Mesenchymal stem cell (in vitro differentiated cells and primary cell): ENCODE data around the gene MPPE1. TPM values are rescaled to one million over a fixed set of nuclear protein-coding genes. Genes with fewer than 3 reads are reported as not detected.
A peak's percentile ranks its signal among the peaks of the same experiment; 100 is the strongest.

Source experiments
- DNase-seq: peaks from one replicate; pipeline ENCODE4 v3.0.0-alpha.2; 2013
- H2AFZ ChIP-seq: one replicate; pipeline ENCODE4 v1.6.1; 2013; ENCODE audit warnings: low read depth, mild to moderate bottlenecking, control low read depth, inconsistent platforms, low read length, moderate library complexity
- H2AK5ac ChIP-seq: 2 replicates; pipeline ENCODE4 v1.6.1; 2013; ENCODE audit warnings: low read length, moderate library complexity, mild to moderate bottlenecking, inconsistent platforms; ENCODE audit not compliant: severe bottlenecking
- H2BK120ac ChIP-seq: one replicate; pipeline ENCODE4 v1.6.1; 2013; ENCODE audit warnings: low read depth, mild to moderate bottlenecking, inconsistent platforms, low read length, moderate library complexity
- H2BK12ac ChIP-seq, 2 experiments: one replicate each; pipeline ENCODE4 v1.6.1; 2013; ENCODE audit warnings: inconsistent platforms in 2 of 2, low read length in 2 of 2, mild to moderate bottlenecking in 2 of 2, moderate library complexity in 2 of 2, control low read depth in 1 of 2
- H2BK15ac ChIP-seq: one replicate; pipeline ENCODE4 v1.6.1; 2013; ENCODE audit warnings: mild to moderate bottlenecking, low read depth, inconsistent platforms; ENCODE audit not compliant: poor library complexity, severe bottlenecking
- H2BK5ac ChIP-seq: 2 replicates; pipeline ENCODE4 v1.6.1; 2013; ENCODE audit warnings: low read depth, mild to moderate bottlenecking, low read length, control low read depth, inconsistent platforms; ENCODE audit not compliant: poor library complexity, severe bottlenecking
- H3K14ac ChIP-seq, 2 experiments: one replicate each; pipeline ENCODE4 v1.6.1; 2013; ENCODE audit warnings: inconsistent platforms in 2 of 2, low read length in 2 of 2, control low read depth in 1 of 2, mild to moderate bottlenecking in 1 of 2, moderate library complexity in 1 of 2
- H3K18ac ChIP-seq, 2 experiments: one replicate each; pipeline ENCODE4 v1.6.1; 2013; ENCODE audit warnings: inconsistent platforms in 2 of 2, low read length in 2 of 2, control low read depth in 1 of 2, low read depth in 1 of 2, mild to moderate bottlenecking in 1 of 2
- H3K23ac ChIP-seq, 2 experiments: one replicate each; pipeline ENCODE4 v1.6.1; 2013; ENCODE audit warnings: inconsistent platforms in 2 of 2, low read length in 2 of 2, mild to moderate bottlenecking in 2 of 2, moderate library complexity in 2 of 2, control low read depth in 1 of 2
- H3K27ac ChIP-seq: 2 replicates; pipeline ENCODE4 v1.5.1; 2013; ENCODE audit warnings: mild to moderate bottlenecking, moderate library complexity, low read length, control low read depth, inconsistent platforms; ENCODE audit not compliant: poor library complexity, severe bottlenecking
- H3K27me3 ChIP-seq, 2 experiments: 2 replicates each; pipeline versions ENCODE4 v1.6.1 to v1.7.0; 2013; ENCODE audit warnings: low read length in 2 of 2, mild to moderate bottlenecking in 2 of 2, moderate library complexity in 2 of 2, control low read depth in 1 of 2, inconsistent platforms in 1 of 2; ENCODE audit not compliant: control insufficient read depth in 1 of 2, insufficient read depth in 1 of 2
- H3K36me3 ChIP-seq, 2 experiments: 2 replicates each; pipeline versions ENCODE4 v1.6.1 to v1.7.0; 2013; ENCODE audit warnings: low read length in 2 of 2, control low read depth in 1 of 2, inconsistent platforms in 1 of 2, low read depth in 1 of 2, mild to moderate bottlenecking in 1 of 2; ENCODE audit not compliant: insufficient read depth in 2 of 2, control insufficient read depth in 1 of 2
- H3K4ac ChIP-seq, 2 experiments: one replicate each; pipeline ENCODE4 v1.6.1; 2013; ENCODE audit warnings: inconsistent platforms in 2 of 2, low read length in 2 of 2, mild to moderate bottlenecking in 2 of 2, moderate library complexity in 2 of 2, control low read depth in 1 of 2, low read depth in 1 of 2
- H3K4me1 ChIP-seq: 2 replicates; pipeline ENCODE4 v1.6.1; 2013; ENCODE audit warnings: low read depth, low read length, control low read depth; ENCODE audit not compliant: control insufficient read depth, insufficient read depth
- H3K4me2 ChIP-seq: 2 replicates; pipeline ENCODE4 v1.6.1; 2013; ENCODE audit warnings: low read length, mild to moderate bottlenecking, inconsistent platforms; ENCODE audit not compliant: poor library complexity, severe bottlenecking
- H3K4me3 ChIP-seq, 2 experiments: 2 replicates each; pipeline versions ENCODE4 v1.5.1 to v1.7.0; 2013; ENCODE audit warnings: low read length in 2 of 2, mild to moderate bottlenecking in 2 of 2, control low read depth in 1 of 2, low read depth in 1 of 2; ENCODE audit not compliant: insufficient read depth in 1 of 2
- H3K79me1 ChIP-seq: replicated peaks from 2 replicates; pipeline ENCODE4 v1.6.1; 2013; ENCODE audit warnings: mild to moderate bottlenecking, control low read depth, low read length, inconsistent platforms; ENCODE audit not compliant: poor library complexity, severe bottlenecking
- H3K9ac ChIP-seq: 2 replicates; pipeline ENCODE4 v1.7.0; 2013; ENCODE audit warnings: mild to moderate bottlenecking, low read length, moderate library complexity
- H3K9me3 ChIP-seq: 2 replicates; pipeline ENCODE4 v1.7.0; 2013; ENCODE audit warnings: mild to moderate bottlenecking, low read length; ENCODE audit not compliant: control insufficient read depth
- H4K8ac ChIP-seq: one replicate; pipeline ENCODE4 v1.6.1; 2013; ENCODE audit warnings: inconsistent platforms, mild to moderate bottlenecking, low read length, moderate library complexity
- H4K91ac ChIP-seq: one replicate; pipeline ENCODE4 v1.6.1; 2013; ENCODE audit warnings: mild to moderate bottlenecking, low read length, inconsistent platforms
- WGBS: methylation state at CpG from one replicate; pipeline ENCODE4 v1.1.7; 2013; ENCODE audit warnings: mixed read lengths; 5-methylcytosine and 5-hydroxymethylcytosine counted together
- polyA plus RNA-seq, 2 experiments: library from polyadenylated mRNA; stranded (reverse); fragments of 200-250 nt; gene quantifications; one replicate each; pipeline ENCODE4 v1.2.3, GENCODE V29; 2013

MPPE1 gene, protein sequence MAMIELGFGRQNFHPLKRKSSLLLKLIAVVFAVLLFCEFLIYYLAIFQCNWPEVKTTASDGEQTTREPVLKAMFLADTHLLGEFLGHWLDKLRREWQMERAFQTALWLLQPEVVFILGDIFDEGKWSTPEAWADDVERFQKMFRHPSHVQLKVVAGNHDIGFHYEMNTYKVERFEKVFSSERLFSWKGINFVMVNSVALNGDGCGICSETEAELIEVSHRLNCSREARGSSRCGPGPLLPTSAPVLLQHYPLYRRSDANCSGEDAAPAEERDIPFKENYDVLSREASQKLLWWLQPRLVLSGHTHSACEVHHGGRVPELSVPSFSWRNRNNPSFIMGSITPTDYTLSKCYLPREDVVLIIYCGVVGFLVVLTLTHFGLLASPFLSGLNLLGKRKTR
- 20.5 TPM for polyA plus RNA-seq (2013, experiment 1 of 2)
- polyA plus RNA-seq (2013, experiment 2 of 2): 21.7 TPM

DNA sequence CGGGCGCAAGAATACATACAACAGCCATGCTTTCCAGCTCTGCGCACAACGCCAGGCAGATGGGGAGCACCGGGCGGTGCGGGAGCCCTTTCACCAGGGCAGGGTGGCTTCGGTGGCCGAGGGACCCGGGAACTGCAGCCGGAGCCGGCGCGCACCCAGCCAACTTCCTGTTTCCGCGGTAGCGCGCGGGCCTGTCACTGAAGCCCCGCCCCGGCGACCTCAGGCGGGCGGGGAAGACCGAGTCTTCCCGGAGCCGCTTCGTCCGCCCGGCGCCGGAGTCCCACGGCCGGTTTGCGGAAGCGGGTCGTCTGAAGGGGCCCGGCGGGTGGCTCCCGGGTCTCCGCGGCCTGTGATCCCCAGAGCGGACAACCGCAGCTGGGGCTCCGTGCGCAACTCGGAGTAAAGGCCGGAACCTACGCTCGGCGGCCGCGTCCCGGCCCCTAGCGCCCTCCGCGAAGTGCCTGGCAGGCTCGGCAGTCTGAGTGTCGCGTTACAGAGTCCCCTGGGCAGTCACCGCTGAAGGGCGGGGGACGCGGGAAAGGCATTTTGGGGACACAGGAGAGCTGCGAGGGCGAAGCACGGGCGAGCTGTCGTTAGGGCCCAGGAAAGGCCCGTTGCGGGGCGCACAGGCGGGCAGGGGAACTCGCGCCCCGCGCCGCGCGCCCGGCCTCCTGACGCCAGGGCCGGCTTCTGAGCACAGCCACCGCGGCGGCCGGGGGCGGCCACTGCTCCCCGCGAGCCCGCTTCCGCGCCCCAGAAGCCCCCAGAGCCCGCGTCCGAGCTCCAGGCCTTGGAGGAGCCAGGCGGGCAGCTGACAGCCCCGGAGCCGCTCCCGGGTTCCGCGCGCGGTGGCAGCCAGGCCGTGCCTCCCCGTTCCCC is at the start of gene MPPE1:
Gene MPPE1, minus strand, starts transcription at position 136 of the 879 bp plus-strand sequence. CDS start 11,053 bp downstream, outside the sequence.
- peak; percentile 89 for DNase-seq
- WGBS: under 1% methylated on average over 96 of the region's 106 CpGs
- Histone ChIP-seq H2BK12ac (no peak within 1 kb of the TSS), H3K27ac (peak within 1 kb of the TSS; percentile 71), H3K18ac (peak within 1 kb of the TSS; percentile 89 to 98), H3K4me2 (peak within 1 kb of the TSS; percentile 74), H3K79me1 (peaks cover 11% of the 10 kb centered on the region), H2BK15ac (peak within 1 kb of the TSS; percentile 83), H3K4ac (peak within 1 kb of the TSS; percentile 81 to 94), H2BK5ac (peak within 1 kb of the TSS; percentile 81), H3K9ac (peak within 1 kb of the TSS; percentile 94), H3K4me3 (peak within 1 kb of the TSS; percentile 89 to 91), H2AFZ (peak within 1 kb of the TSS; percentile 66), H2BK120ac (peak within 1 kb of the TSS; percentile 92), H4K91ac (peak within 1 kb of the TSS; percentile 77), H4K8ac (peak within 1 kb of the TSS; percentile 99), H3K14ac (peak within 1 kb of the TSS; percentile 44 to 89), H3K9me3 (no peaks in the 10 kb centered on the region), H3K4me1 (peaks cover 14% of the 10 kb centered on the region), H2AK5ac (no peak within 1 kb of the TSS), H3K36me3 (peaks cover 7 to 12% of the 10 kb centered on the region in 2 experiments), H3K27me3 (no peaks in the 10 kb centered on the region), H3K23ac (peak within 1 kb of the TSS in 1 of 2 experiments; percentile 48)

DNA sequence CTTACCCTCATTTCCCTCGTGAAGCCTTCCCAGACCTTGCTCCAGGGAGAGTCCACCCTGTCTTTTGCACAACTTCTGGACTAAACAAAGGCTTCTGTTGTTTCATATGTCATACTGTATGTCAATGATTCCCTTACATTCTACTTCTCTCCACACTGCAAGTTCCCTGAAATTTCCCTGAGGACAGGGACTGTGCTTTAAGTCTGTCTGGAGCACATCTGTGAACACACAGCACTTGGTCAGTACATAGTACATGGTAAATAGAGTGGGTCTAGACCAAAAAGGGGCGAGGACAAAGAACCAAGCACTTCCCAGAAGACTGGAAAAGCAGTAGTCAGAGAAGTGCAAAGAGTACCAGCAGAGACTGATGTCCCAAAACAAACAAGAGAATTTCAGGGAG is 49.5 kb upstream of the MPPE1 start:
- no peak overlapping the region for H2BK120ac ChIP-seq
- no peak overlapping the region for H4K91ac ChIP-seq
- no peak overlapping the region for H4K8ac ChIP-seq
- no peak overlapping the region for H2AFZ ChIP-seq
- H3K9me3 ChIP-seq: peaks cover 21% of the 10 kb centered on the region
- peaks cover 4% of the 10 kb centered on the region for H3K4me1 ChIP-seq
- H3K79me1 ChIP-seq: no peaks in the 10 kb centered on the region
- H3K23ac ChIP-seq: no peak overlapping the region
- WGBS: 88% methylated on average over 2 of the region's 2 CpGs
- H3K36me3 ChIP-seq: no peaks in the 10 kb centered on the region
- no peaks in the 10 kb centered on the region for H3K27me3 ChIP-seq
- no peak overlapping the region for H3K4me3 ChIP-seq
- no peak overlapping the region for H3K9ac ChIP-seq
- peak overlapping the region; percentile 53 for H2AK5ac ChIP-seq
- no peak for DNase-seq
- peak overlapping the region in 1 of 2 experiments; percentile 23 for H2BK12ac ChIP-seq
- H3K4me2 ChIP-seq: no peak overlapping the region
- H2BK5ac ChIP-seq: peak overlapping the region; percentile 38
- H3K14ac ChIP-seq: no peak overlapping the region
- H2BK15ac ChIP-seq: no peak overlapping the region
- H3K4ac ChIP-seq: no peak overlapping the region
- H3K27ac ChIP-seq: no peak overlapping the region
- H3K18ac ChIP-seq: no peak overlapping the region

DNA sequence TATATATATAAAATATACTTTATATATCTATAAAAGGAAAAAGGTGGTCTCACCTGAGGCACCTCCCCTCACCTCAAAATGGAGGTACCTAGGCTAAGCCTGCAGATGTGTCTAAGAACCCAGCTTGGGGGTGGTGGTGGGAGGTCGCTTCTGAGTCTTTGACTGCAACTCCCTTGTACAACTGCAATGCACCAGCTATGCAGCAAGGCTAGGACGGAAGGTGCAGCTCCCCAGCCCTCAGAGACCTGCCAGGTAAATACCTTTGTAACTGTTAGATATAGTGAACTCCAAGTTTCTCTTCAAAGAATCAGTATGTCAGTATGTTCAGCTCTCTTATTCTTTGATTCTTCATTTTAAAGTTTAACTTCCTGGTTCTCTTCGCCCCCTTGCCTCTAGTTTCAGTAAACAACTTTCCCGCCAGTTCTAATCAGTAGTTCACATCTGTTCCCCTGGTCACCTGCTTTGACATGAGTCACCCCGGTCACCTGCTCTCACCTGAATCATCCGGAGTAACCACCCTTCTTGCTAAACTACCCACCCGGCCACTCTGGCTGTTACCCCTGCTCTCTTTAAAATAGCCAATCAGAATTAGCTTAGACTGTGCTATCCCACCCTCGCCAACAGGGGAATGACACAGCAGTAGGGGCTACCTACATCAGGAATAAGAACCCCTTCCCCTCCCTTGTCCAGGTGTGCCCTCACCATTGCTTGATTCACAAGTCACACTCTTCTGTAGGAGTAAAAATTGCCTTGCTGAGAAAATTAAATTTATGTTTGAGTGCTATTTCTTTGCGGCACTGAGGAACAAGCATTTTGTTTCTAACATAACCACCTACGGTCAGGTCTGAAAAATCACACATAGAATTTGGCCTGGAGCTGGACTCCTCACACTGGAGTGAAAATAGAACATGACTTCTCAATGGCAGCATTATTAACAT is 48.5 kb upstream of the MPPE1 start:
- DNase-seq: no peak
- Histone ChIP-seq H3K4me1 (peaks cover 6% of the 10 kb centered on the region), H3K27me3 (no peaks in the 10 kb centered on the region), H2BK12ac (peak overlapping the region; percentile 1 to 63), H3K9me3 (peaks cover 21% of the 10 kb centered on the region), H4K91ac (no peak overlapping the region), H4K8ac (no peak overlapping the region), H3K79me1 (no peaks in the 10 kb centered on the region), H3K4me3 (peak overlapping the region in 1 of 2 experiments; percentile 17), H2BK120ac (no peak overlapping the region), H2AFZ (no peak overlapping the region), H3K36me3 (no peaks in the 10 kb centered on the region), H3K23ac (no peak overlapping the region), H3K9ac (no peak overlapping the region), H3K27ac (no peak overlapping the region), H3K14ac (no peak overlapping the region), H3K4ac (no peak overlapping the region), H2AK5ac (peak overlapping the region; percentile 83), H3K18ac (no peak overlapping the region), H2BK5ac (no peak overlapping the region), H2BK15ac (no peak overlapping the region), H3K4me2 (no peak overlapping the region)
- 98% methylated on average over 9 of the region's 10 CpGs for WGBS
